GM21576 (cell line): ENCODE measurements around the gene AUP1.
A peak's percentile ranks its signal among the peaks of the same experiment; 100 is the strongest.

Source experiments
- ATAC-seq: cut with Tn5 transposase; IDR thresholded peaks from one replicate; pipeline ENCODE4 v1.9.1; 2021; ENCODE audit warnings: mild to moderate bottlenecking, moderate library complexity; ENCODE audit not compliant: unreplicated experiment

The AUP1 gene

GRCh38 chr2:74558284-74559230, 29.1 kb upstream of the AUP1 start:
- ATAC-seq, result no peak

- no peak for ATAC-seq
Observed at GRCh38 chr2:74556831-74557370, 27.4 kb upstream of the AUP1 start.

GRCh38 chr2:74556159-74556558, 26.7 kb upstream of the AUP1 start:
- no peak for ATAC-seq

- no peak for ATAC-seq
Observed at GRCh38 chr2:74555610-74556103, 26.2 kb upstream of the AUP1 start.

GRCh38 chr2:74554820-74555531, 25.5 kb upstream of the AUP1 start:
- ATAC-seq, result peak; percentile 31

GRCh38 chr2:74553892-74554819, 24.6 kb upstream of the AUP1 start, which contains the start of the genes DOK1 and LOXL3:
DOK1 (plus strand) TSS chr2:74554720; CDS start chr2:74554755, 35 bp downstream.
LOXL3 (minus strand) TSS chr2:74553942; CDS start chr2:74552634, 1,308 bp downstream.
- ATAC-seq, result peak; percentile 48

- no peak for ATAC-seq
Observed at GRCh38 chr2:74552914-74553811, 23.7 kb upstream of the AUP1 start.

GRCh38 chr2:74551942-74552913, 22.7 kb upstream of the AUP1 start:
- no peak for ATAC-seq

- no peak for ATAC-seq
Observed at GRCh38 chr2:74551530-74551929, 22.0 kb upstream of the AUP1 start.

GRCh38 chr2:74550231-74550630, 20.7 kb upstream of the AUP1 start:
- no peak for ATAC-seq

- ATAC-seq, result no peak
Observed at GRCh38 chr2:74548900-74549826, 19.7 kb upstream of the AUP1 start.

- ATAC-seq, result no peak
Observed at GRCh38 chr2:74548285-74548899, 18.9 kb upstream of the AUP1 start.

GRCh38 chr2:74546004-74546403, 16.5 kb upstream of the AUP1 start:
- ATAC-seq, result no peak

GRCh38 chr2:74544634-74545033, 15.1 kb upstream of the AUP1 start:
- ATAC-seq, result no peak

- no peak for ATAC-seq
Observed at GRCh38 chr2:74542978-74543377, 13.5 kb upstream of the AUP1 start.

- ATAC-seq, result no peak
Observed at GRCh38 chr2:74540291-74540690, 10.8 kb upstream of the AUP1 start.
